ENCODE measurements around the gene MAPT. TPM values are rescaled to one million over a fixed set of nuclear protein-coding genes. Genes with fewer than 3 reads are reported as not detected.

MAPT gene
- total RNA-seq, 1 experiment from 2014 or later = 37.5 TPM

DNA sequence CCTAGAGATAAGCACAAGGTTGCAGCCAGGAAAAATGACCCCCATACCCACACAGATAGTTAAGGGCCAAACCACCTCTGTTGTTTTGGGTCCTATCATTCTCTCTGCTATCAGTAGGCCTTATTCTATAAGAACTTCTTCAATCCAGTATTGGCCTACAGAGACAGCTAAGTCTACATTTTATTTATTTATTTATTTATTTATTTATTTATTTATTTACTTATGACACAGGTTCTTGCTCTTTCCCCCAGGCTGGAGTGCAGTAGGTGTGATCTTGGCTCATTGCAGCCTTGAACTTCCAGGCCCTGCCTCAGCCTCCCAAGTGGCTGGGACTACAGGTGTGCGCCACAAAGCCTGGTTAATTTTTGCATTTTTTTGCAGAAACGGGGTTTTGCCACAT is 7.5 kb upstream of the MAPT start:
- Histone ChIP-seq H2AFZ (ENCODE audit: low read depth, low read length, poor library complexity, severe bottlenecking) (no peak overlapping the region), H3K79me2 (ENCODE audit: insufficient read depth, low read length) (no peaks in the 10 kb centered on the region), H3K4me1 (ENCODE audit: control insufficient read depth in 1 of 2, insufficient read depth in 2 of 2, low read length in 2 of 2) (no peaks in the 10 kb centered on the region), H3K9me3 (ENCODE audit: control insufficient read depth in 1 of 2, insufficient read depth in 1 of 2, low read depth in 1 of 2, low read length in 2 of 2) (no peaks in the 10 kb centered on the region), H3K4me3 (replicated peaks in 1 of 2; ENCODE audit: low read depth in 1 of 2, low read length in 2 of 2) (no peak overlapping the region), H3K27me3 (ENCODE audit: insufficient read depth, low read length) (no peaks in the 10 kb centered on the region), H3K9ac (ENCODE audit: low read length) (no peak overlapping the region), H3K4me2 (ENCODE audit: low read length) (no peak overlapping the region), H3K27ac (ENCODE audit: low read depth, low read length) (no peak overlapping the region), H3K9me2 (ENCODE audit: insufficient read depth) (no peaks in the 10 kb centered on the region), H4K20me1 (ENCODE audit: insufficient read depth) (no peaks in the 10 kb centered on the region), H3K36me3 (ENCODE audit: control insufficient read depth in 1 of 2, insufficient read depth in 2 of 2, low read length in 2 of 2) (no peaks in the 10 kb centered on the region)
- intact Hi-C loops (cut with micrococcal nuclease) = no loop called here
- DNase-seq (ENCODE audit: low read depth, low spot score) (no peak), ATAC-seq (no peak)
- TF ChIP-seq JUND (IDR thresholded peaks at IDR 0.05) = no peak
- no peak for TF ChIP-seq CBX3 (IDR thresholded peaks at IDR 0.05; ENCODE audit: low read depth)
- TF ChIP-seq ELF1 (IDR thresholded peaks at IDR 0.05; ENCODE audit: borderline replicate concordance, low read depth) = no peak
- TF ChIP-seq EGR1 (IDR thresholded peaks at IDR 0.05; ENCODE audit: low read depth) = no peak
- no peak for TF ChIP-seq ZNF274 (IDR thresholded peaks at IDR 0.05; ENCODE audit: low read depth, low read length)
- no peak for TF ChIP-seq POLR2AphosphoS5 (IDR thresholded peaks at IDR 0.05; ENCODE audit: low read depth, low read length)
- TF ChIP-seq SRF (IDR thresholded peaks at IDR 0.05; ENCODE audit: low read depth) = no peak
- TF ChIP-seq TCF7L2 (IDR thresholded peaks at IDR 0.05; ENCODE audit: borderline replicate concordance, extremely low read depth, insufficient read depth, insufficient read length) = no peak
- TF ChIP-seq, protein P1, sequence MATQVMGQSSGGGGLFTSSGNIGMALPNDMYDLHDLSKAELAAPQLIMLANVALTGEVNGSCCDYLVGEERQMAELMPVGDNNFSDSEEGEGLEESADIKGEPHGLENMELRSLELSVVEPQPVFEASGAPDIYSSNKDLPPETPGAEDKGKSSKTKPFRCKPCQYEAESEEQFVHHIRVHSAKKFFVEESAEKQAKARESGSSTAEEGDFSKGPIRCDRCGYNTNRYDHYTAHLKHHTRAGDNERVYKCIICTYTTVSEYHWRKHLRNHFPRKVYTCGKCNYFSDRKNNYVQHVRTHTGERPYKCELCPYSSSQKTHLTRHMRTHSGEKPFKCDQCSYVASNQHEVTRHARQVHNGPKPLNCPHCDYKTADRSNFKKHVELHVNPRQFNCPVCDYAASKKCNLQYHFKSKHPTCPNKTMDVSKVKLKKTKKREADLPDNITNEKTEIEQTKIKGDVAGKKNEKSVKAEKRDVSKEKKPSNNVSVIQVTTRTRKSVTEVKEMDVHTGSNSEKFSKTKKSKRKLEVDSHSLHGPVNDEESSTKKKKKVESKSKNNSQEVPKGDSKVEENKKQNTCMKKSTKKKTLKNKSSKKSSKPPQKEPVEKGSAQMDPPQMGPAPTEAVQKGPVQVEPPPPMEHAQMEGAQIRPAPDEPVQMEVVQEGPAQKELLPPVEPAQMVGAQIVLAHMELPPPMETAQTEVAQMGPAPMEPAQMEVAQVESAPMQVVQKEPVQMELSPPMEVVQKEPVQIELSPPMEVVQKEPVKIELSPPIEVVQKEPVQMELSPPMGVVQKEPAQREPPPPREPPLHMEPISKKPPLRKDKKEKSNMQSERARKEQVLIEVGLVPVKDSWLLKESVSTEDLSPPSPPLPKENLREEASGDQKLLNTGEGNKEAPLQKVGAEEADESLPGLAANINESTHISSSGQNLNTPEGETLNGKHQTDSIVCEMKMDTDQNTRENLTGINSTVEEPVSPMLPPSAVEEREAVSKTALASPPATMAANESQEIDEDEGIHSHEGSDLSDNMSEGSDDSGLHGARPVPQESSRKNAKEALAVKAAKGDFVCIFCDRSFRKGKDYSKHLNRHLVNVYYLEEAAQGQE (IDR thresholded peaks at IDR 0.05; ENCODE audit: low read depth) = no peak
- no peak for TF ChIP-seq ZFX (IDR thresholded peaks at IDR 0.05)
- no peak for TF ChIP-seq POLR2A (IDR thresholded peaks at IDR 0.05; ENCODE audit: borderline replicate concordance, extremely low read depth, insufficient read depth, insufficient read length)
- TF ChIP-seq EZH2 (IDR thresholded peaks at IDR 0.05) = no peak
- no peak for TF ChIP-seq YY1 (IDR thresholded peaks at IDR 0.05; ENCODE audit: extremely low read depth, insufficient replicate concordance, low read depth, low read length)
- no peak for TF ChIP-seq EZH2phosphoT487 (IDR thresholded peaks at IDR 0.05; ENCODE audit: borderline replicate concordance)
- TF ChIP-seq, protein P2, sequence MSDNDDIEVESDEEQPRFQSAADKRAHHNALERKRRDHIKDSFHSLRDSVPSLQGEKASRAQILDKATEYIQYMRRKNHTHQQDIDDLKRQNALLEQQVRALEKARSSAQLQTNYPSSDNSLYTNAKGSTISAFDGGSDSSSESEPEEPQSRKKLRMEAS (IDR thresholded peaks at IDR 0.05) = no peak
- RAD21 ChIA-PET (ENCODE audit: low non-redundant PET in 1 of 2, low total read pairs in 2 of 2, uncharacterized antibody in 2 of 2, unreplicated experiment in 2 of 2) = no interaction called here
- POLR2A ChIA-PET = no interaction called here
- BruUV-seq (replicated peaks) = no TSS peak
- CTCF ChIA-PET = interaction anchor here (0.7 kb wide), 1 partner anchor 9 kb away, joined by 3 read pairs; no protein-coding TSS in a partner anchor

Data from HCT116 (cell line).